GM08714 (cell line): ENCODE data around the gene IFFO2.
"Not testable (repeated sequence)": the region's sequence is repeated elsewhere in the genome, so short reads cannot be mapped to it uniquely, and the experiment has no call there.

ENCODE experiments used
- H3K4me3 ChIP-seq: fragments of 200-500 bp; sonication (Bioruptor generic); 2 replicates; pipeline ENCODE4 v1.5.1; 2014; ENCODE audit warnings: mild to moderate bottlenecking, low read length, inconsistent platforms
- ZNF274 ChIP-seq: IDR thresholded peaks from 2 replicates; pipeline ENCODE4 v1.6.1; 2012; ENCODE audit warnings: mild to moderate bottlenecking, low read depth, low read length

Gene IFFO2

DNA sequence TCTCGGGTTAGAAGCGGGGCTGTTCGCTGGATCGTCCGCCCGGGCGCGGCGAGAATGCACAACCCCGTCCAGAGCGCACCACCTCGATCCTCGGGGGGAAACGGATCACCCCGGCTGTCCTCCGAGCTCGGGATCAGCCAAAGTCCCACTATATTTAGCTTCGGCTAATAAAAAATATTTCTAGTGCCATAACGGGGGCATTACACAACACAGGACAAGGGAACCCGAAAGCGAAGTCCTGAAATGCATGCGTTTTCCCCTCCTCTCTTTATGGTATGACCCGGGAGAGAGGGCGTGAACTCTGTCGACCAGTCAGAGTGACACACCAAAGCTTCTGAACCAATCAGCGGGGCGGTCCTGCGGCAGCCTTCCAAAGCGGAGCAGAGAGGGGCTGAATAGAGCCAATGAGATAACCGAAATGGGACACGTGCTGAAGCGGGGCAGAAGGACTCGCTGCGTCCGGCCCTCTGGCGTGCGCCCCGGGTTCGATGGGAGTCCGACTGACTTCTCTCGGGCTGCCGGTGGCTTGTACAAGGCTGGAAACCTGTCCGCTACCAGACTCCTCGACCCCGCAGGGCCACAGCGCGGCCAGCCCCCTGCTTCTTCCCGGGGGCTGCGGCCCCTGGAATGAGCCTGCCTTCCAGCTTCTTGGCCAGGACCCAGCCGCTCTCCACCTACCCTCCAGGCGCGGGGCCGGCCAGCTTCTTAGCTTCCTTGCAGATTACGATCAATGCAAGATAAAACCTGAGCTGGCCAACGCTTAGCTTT, 53.8 kb downstream of the IFFO2 start, which contains the start of gene ALDH4A1:
ALDH4A1 (minus strand) TSS at position 33 of the 768 bp plus-strand sequence; CDS start at position 1, 32 bp downstream.
- TF ChIP-seq ZNF274 = no peak
- H3K4me3 ChIP-seq = peak within 1 kb of the TSS; percentile 82

DNA sequence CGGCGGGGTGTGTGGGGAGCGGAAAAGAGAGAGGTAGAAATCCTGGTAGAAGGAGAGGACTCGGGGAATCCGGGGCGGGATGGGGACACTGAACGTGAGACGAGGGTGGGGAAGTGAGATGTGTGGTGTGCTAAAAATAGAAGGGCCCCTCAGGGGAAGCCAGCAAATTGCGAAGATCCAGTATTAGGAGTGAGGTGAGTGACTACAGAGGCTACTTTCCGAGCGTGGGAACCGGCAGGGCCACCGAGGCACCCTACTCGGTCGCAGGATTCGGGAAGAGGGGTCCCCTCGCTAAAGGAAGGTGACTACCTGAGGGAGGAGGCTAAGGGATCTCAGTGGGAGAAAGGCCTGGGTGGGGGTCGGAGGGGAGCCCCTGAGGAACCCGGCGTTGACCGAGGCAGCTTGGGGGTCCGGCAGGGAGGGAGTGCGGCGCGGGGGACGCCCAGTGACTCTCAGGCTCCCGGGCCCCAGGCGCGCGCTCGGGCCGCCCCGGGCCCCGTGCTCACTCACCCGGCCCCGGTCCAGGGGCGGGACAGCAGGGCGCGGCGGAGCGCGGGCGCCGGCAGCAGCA, 54.4 kb downstream of the IFFO2 start:
- peak overlapping the region; percentile 82 for H3K4me3 ChIP-seq
- no peak for TF ChIP-seq ZNF274

DNA sequence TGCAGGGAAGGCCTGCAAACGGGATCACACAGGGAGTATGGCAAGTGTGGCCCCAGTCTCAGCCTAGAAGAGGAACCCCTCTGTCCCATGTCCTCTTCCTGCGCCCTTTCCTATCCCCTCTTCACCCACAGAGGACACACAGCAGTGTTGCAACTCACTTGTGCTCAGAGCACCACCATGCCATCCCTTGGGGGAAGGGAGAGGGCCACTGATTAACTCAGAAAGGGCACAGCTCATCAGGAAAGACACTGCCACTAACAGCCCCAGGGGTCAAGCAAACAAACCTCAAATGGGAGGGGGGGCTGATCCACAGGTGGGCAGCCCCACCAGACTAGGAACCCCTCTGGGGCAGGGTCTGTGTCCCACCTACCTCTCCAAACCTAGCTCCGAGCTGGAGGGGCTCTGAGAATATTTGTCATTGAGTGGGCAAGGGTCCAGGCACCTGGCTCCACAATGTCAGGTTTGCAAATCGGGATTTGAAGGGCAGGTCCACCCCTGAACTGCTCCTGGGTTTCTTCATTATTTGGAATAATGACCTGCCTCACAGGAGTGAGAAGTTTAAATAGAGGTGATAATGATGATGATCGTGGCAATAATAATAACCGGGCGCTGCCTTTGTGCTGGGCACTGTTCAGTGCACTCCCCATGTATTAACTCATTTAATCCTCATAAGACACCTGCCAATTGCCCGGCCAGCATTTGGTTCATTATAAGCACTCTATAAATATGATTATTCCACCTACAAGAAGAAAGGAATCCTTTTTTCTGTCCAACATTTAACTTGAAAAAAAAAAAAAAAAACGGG, 55.1 kb downstream of the IFFO2 start:
- peak overlapping the region; percentile 82 for H3K4me3 ChIP-seq
- TF ChIP-seq ZNF274 = no peak

DNA sequence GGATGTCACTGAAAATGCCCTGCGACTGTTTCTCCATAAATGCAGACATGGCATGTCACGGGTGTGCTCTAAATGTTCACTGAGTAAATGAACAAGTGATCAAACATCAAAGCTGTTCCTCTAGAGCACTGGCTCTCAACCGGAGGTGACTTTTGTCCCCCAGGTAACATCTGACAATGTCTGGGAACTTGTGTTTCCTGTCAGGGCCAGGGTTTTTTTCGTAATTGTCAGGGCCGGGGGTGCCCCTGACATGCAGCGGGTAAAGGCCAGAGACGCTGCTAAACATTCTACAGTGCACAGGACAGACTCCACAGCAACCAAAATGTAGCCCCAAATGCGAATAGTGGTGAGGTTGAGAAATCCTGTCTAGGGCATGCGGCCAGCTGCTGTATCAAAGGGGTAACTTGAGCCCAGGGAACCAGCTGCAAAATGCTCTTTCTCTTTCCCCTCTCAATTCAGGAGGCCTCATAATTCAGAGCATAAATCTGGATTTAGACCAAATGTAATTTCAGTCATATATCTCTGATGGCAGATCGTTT, 56.1 kb downstream of the IFFO2 start:
- no peak for TF ChIP-seq ZNF274
- no peak overlapping the region for H3K4me3 ChIP-seq

DNA sequence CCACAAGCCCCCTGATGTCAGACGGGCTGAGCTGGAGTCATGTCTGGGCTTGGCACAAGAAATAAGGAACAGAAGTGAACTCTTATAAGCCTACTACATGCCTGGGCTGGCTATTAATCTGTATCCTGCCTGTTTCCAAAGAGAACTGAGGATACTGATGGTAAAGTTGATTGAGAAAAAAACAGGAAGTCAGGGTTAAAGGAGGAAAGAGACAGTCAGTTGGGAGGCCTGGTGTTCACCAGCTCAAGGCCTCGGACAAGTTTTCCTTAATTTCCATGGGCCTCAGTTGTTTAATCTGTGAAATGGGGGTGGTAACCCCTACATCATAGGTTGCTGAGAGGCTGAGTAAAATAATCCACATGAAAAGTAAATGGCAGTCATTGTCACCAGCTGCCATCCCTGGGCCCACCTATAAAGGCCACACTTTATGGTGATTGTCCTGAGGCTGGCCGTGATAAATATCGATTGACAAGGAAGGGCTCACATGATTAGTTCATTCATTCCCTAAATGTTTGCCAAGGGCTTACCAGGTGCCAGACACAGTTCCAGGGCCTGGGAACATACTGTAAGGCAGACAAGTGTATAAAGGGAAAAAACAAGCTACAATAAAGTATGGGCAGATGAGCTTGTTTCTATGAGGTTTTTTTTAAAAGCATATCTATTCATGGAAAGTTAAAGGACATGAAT, 57.0 kb downstream of the IFFO2 start:
- no peak for TF ChIP-seq ZNF274
- H3K4me3 ChIP-seq = no peak overlapping the region

DNA sequence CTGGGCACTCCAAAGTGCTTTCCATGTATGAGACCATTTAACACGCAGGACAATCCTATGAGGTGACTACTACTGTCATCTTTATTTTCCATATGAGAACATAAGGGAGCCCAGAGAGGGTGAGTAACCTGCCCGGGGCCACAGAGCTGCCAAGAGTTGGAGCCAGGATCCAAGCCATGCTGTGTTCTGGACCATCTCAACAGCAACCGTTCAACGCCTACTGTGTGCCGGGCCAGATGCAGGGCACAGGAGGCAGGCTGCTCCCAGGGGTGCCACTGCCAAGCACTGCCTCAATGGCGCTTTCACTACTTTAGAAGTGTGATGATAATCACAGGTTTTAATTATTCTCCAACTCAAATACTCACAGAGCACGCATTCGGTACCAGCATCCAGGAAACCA, 57.9 kb downstream of the IFFO2 start:
- TF ChIP-seq ZNF274 = no peak
- H3K4me3 ChIP-seq = no peak overlapping the region

DNA sequence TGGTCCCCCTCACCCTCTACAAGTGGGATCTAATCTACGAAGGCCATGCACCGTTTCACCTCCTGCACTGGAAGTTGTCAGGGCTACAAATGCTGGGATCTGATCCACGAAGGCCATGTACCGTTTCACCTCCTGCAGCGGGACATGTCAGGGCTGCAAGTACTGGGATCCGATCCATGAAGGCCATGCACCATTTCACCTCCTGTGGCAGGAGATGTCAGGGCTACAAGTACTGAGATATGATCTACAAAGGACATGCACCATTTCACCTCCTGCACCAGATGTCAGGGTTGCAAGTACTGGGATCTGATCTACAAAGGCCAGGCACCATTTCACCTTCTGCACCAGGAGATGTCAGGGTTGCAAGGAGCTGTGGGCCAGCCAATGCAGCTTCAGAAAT, 61.2 kb downstream of the IFFO2 start:
- no peak overlapping the region for H3K4me3 ChIP-seq
- no peak for TF ChIP-seq ZNF274

DNA sequence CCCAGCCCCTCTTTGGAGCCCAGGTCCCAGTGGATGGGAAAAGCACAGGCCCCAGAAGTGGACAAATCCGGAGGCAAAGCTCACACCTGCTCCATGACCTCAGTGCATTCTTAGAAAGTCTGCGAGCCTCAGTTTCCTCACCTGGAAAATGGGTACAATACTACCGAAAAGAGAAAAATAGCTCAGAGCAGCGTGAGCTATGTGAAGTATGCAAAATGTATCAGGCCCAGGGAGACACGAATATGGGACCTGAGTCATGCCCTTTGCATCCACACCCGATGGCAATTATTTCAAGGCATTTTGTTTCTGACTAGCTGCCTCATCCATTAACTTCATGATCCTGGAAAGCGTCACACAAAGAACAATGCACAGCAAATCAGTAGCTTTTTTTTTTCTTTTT, 63.4 kb downstream of the IFFO2 start:
- H3K4me3 ChIP-seq = no peak overlapping the region
- TF ChIP-seq ZNF274 = no peak

DNA sequence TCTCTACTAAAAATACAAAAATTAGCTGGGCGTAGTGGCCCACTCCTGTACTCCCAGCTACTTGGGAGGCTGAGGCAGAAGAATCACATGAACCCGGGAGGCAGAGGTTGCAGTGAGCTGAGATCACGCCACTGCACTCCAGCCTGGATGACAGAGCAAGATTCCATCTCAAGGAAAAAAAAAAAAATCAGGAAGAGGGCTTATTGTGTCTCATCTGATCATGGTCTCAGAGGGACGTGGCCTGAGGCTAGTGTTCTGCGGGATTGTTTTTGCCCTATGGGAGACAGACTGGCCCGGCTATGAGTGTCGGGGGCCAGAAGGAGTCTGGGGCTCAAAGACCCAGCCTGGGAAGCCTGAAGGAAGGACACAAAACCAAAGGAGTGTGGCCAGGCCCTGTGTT, 64.6 kb downstream of the IFFO2 start:
- not testable (repeated sequence) for H3K4me3 ChIP-seq

DNA sequence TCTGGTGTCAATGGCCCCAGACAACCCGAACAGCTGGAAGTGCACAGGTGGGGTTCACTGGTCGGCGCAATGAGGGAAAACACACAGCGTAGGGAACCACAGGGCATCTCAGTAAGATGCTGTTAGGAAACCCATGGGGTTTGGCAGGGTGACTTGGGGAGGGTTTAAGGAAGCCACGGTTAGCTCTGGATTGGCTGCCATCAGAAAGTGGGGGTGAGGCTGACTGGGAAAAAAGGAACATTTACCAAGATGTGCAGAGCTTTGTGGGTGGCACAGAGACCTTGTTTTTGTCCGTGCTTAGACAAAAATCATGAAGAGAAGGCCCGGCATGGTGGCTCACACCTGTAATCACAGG, 65.1 kb downstream of the IFFO2 start:
- H3K4me3 ChIP-seq = no peak overlapping the region
- no peak for TF ChIP-seq ZNF274

DNA sequence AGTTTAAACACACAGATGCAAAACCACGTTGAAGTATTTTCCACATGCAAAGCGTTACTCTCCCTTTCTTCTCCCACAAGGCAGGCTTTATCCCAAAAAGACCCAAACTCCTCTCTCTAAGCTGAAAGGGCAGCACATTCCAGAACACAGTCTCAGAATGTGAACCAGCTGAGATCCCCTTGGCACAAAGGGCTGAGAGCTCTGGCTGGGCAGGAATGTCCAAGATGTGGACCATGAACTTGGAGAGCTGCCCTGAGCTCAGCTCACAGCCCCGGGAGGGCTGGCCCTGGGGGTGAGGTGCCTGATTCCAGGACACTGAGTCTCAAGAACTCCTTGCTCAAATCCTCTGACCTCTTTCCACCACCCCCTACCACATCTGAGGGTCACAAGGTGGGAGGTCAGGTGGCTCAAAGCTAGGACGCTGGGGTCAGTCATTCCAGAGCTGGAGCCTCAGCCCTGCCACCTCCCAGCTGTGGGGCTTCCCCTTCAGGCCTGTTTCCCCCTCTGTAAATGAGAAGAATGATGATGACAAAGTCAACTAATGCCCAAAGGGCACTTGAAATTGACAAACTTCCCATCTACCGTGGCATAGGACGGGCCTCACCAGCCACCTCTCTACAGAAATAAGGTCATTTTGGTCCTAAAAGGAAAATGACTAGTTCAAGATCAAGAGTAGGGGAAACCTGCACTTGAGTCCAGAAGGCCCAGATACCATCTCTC, 65.6 kb downstream of the IFFO2 start:
- H3K4me3 ChIP-seq = no peak overlapping the region
- no peak for TF ChIP-seq ZNF274

DNA sequence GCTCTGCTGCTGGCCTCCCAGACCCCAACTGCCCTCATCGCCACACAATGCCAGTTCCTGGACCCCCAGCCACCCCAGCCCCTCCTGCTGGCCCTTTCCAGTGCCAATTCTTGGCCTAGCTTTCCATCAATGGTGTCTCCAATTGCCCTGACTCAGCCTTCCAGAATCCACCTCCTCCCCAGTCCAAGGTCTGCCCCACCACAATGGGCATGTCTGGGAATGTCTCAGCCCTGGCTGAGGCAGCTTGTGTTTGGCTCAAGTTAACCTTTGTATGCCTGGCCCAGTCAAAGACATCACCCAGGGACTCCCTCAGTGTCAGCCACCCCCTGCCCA, 70.5 kb downstream of the IFFO2 start:
- TF ChIP-seq ZNF274 = no peak
- H3K4me3 ChIP-seq = no peak overlapping the region

DNA sequence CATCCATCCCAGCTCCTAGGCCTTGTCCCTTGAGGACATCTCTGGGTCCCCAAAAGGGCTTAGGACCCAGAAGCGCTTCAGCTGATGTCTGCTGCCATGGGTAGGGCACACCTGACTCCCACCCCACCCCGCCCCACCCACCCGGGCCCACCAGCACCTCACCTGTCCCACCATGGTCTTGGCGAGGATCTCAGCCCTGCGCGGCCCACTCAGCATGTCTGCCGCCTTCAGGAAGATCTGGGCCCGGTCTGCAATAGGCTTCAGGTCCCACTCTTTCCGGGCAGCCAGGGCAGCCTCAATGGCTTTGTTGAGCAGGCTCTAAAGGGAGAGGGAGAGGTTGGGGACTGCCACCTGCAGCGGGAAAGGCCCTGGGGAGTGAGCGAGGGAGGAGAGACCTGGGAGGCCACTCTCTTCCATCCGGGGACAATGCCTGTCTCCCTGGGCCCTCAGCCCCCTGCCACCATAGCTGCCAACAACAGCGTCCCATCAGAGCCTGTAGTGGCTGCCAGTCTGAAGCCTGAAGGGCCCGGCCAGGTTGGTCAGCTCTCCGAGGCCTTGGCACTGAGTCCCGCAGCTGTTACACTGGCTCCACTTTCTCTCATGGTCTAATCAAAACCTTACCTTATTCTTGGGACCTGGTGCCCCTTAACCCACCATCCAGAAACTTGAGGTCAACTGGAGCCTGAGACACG, 71.0 kb downstream of the IFFO2 start:
- TF ChIP-seq ZNF274 = no peak
- no peak overlapping the region for H3K4me3 ChIP-seq
